K562 (cell line): ENCODE data around the gene YTHDF1. TPM values are rescaled to one million over a fixed set of nuclear protein-coding genes. Genes with fewer than 3 reads are reported as not detected.

Experiments used
- ATAC-seq: fragments of 200-7000 bp; cut with Tn5 transposase; 3 replicates; pipeline ENCODE4 v1.9.1; 2020; ENCODE audit warnings: moderate library complexity
- BruUV-seq: library from RNA; stranded (reverse); fragments of 400-500 nt; replicated peaks from 2 replicates; lab custom pipeline; 2021; lab: Mats Ljungman, UMichigan
- CTCF ChIA-PET: fragments of 300-600 bp; formaldehyde crosslinking; extraction: SDS; loops from one replicate; lab custom pipeline; 2021; ENCODE audit warnings: low intra/inter-chr PET ratio; lab: Yijun Ruan, JAX
- POLR2A ChIA-PET: fragments of 300-600, 350-650 bp; sonication (Branson Sonifier 250); formaldehyde crosslinking; extraction: SDS; loops from one replicate; lab custom pipeline; 2021; ENCODE audit warnings: antibody characterized with exemption, inconsistent platforms; lab: Yijun Ruan, JAX
- DNase-seq, 4 experiments: peaks; one replicate each; pipeline versions ENCODE4 v3.0.0 to v3.0.0-alpha.2; 2011 to 2018; ENCODE audit warnings: low spot score in 3 of 4, mixed read lengths in 3 of 4; ENCODE audit errors: extremely low read depth in 1 of 4
- FAIRE-seq: peaks from 2 replicates; lab custom pipeline; 2011; peaks lifted over from hg19 to GRCh38; lab: Jason Lieb, UNC
- H2AFZ ChIP-seq: 2 replicates; pipeline ENCODE4 v1.6.0; 2011; ENCODE audit warnings: low read depth, low read length, control low read depth, inconsistent platforms
- H3K27ac ChIP-seq: fragments of 200-600 bp; 3 replicates; pipeline ENCODE4 v1.8.0; 2011; ENCODE audit warnings: low read depth, mild to moderate bottlenecking, control low read depth, inconsistent platforms, low read length, moderate library complexity, mixed read lengths; ENCODE audit errors: extremely low read depth
- H3K27me3 ChIP-seq, 2 experiments: fragments of 300-600 bp in 1 of 2; 2 replicates in 1 of 2; 3 replicates in 1 of 2; pipeline versions ENCODE4 v1.6.0 to v1.8.0; 2011; ENCODE audit warnings: inconsistent platforms in 2 of 2, low read length in 2 of 2, mild to moderate bottlenecking in 1 of 2, mixed read lengths in 1 of 2, moderate library complexity in 1 of 2; ENCODE audit not compliant: control insufficient read depth in 2 of 2, insufficient read depth in 2 of 2
- H3K36me3 ChIP-seq: fragments of 300-600 bp; 3 replicates; pipeline ENCODE4 v1.8.0; 2011; ENCODE audit warnings: mild to moderate bottlenecking, low read length, inconsistent platforms; ENCODE audit not compliant: control insufficient read depth, insufficient read depth
- H3K4me1 ChIP-seq, 2 experiments: fragments of 200-600 bp in 1 of 2; replicated peaks in 1 of 2; 2 replicates in 1 of 2; 3 replicates in 1 of 2; pipeline versions ENCODE4 v1.5.1 to v1.8.0; 2011; ENCODE audit warnings: inconsistent platforms in 2 of 2, low read length in 2 of 2, mild to moderate bottlenecking in 1 of 2, mixed read lengths in 1 of 2, moderate library complexity in 1 of 2; ENCODE audit not compliant: control insufficient read depth in 2 of 2, insufficient read depth in 2 of 2
- H3K4me2 ChIP-seq: 2 replicates; pipeline ENCODE4 v1.6.1; 2011; ENCODE audit warnings: low read length, control low read depth, inconsistent platforms, mixed read lengths; ENCODE audit not compliant: insufficient read depth
- H3K4me3 ChIP-seq: fragments of 200-600 bp; sonication (generic), shearing (Covaris generic); 2 replicates; pipeline ENCODE4 v1.5.1; 2016; ENCODE audit warnings: control low read depth, inconsistent platforms
- H3K79me2 ChIP-seq: fragments of 200-600 bp; 3 replicates; pipeline ENCODE4 v1.8.0; 2011; ENCODE audit warnings: low read length, inconsistent platforms; ENCODE audit not compliant: control insufficient read depth, insufficient read depth
- H3K9ac ChIP-seq, 2 experiments: 2 replicates each; pipeline versions ENCODE4 v1.6.0 to v1.6.1; 2011; ENCODE audit warnings: low read depth in 2 of 2, low read length in 2 of 2, control low read depth in 1 of 2, inconsistent platforms in 1 of 2, mild to moderate bottlenecking in 1 of 2, mixed read lengths in 1 of 2; ENCODE audit not compliant: insufficient read depth in 1 of 2
- H3K9me1 ChIP-seq: one replicate; pipeline ENCODE4 v1.6.0; 2011; ENCODE audit warnings: inconsistent platforms, mild to moderate bottlenecking, low read length, moderate library complexity; ENCODE audit not compliant: control insufficient read depth, insufficient read depth
- H3K9me3 ChIP-seq: replicated peaks from 2 replicates; pipeline ENCODE4 v1.5.1; 2011; ENCODE audit warnings: low read depth, low read length, inconsistent platforms; ENCODE audit not compliant: control insufficient read depth, insufficient read depth
- H4K20me1 ChIP-seq: replicated peaks from 2 replicates; pipeline ENCODE4 v1.6.1; 2011; ENCODE audit warnings: low read length, inconsistent platforms, mixed read lengths; ENCODE audit not compliant: control insufficient read depth, insufficient read depth
- POLR2AphosphoS5 ChIP-seq: IDR thresholded peaks from 2 replicates; pipeline ENCODE4 v1.6.1; 2011; ENCODE audit warnings: mild to moderate bottlenecking, low read depth, low read length, moderate library complexity; ENCODE audit not compliant: control insufficient read depth, insufficient read depth
- RBM25 ChIP-seq: fragments of 200-400 bp; formaldehyde crosslinking; IDR thresholded peaks from 2 replicates; pipeline ENCODE4 v1.6.1; 2018; ENCODE audit warnings: low read length, low read depth, moderate library complexity; ENCODE audit not compliant: severe bottlenecking
- SAFB2 ChIP-seq: fragments of 200-400 bp; formaldehyde crosslinking; IDR thresholded peaks from 2 replicates; pipeline ENCODE4 v1.6.1; 2018; ENCODE audit warnings: borderline replicate concordance, low read length, low read depth, moderate library complexity; ENCODE audit not compliant: severe bottlenecking
- ZBTB1 ChIP-seq: sonication (generic); formaldehyde crosslinking; IDR thresholded peaks from 2 replicates; pipeline ENCODE4 v1.8.1; 2023; ENCODE audit warnings: missing genetic modification reagents, low read depth, mild to moderate bottlenecking, borderline replicate concordance
- ZBTB26 ChIP-seq: fragments of 450-650 bp; formaldehyde crosslinking; IDR thresholded peaks from 2 replicates; pipeline ENCODE4 v1.4.0; 2022; ENCODE audit warnings: missing genetic modification characterization
- ZNF263 ChIP-seq: sonication (generic); formaldehyde crosslinking; IDR thresholded peaks from 2 replicates; pipeline ENCODE4 v1.8.0; 2022; ENCODE audit warnings: mild to moderate bottlenecking, missing genetic modification reagents, borderline replicate concordance
- ZNF311 ChIP-seq: fragments of 250-450 bp; sonication (Bioruptor Pico); IDR thresholded peaks from 2 replicates; pipeline ENCODE4 v1.4.0; 2020; ENCODE audit warnings: mild to moderate bottlenecking, moderate library complexity
- ZNF639 ChIP-seq, 2 experiments: fragments of 200-800 bp in 1 of 2; sonication (Bioruptor generic) in 1 of 2; sonication (generic) in 1 of 2; formaldehyde crosslinking in 1 of 2; IDR thresholded peaks in 1 of 2; conservative IDR thresholded peaks in 1 of 2; 2 replicates each; pipeline versions ENCODE4 v1.5.0 to v1.6.1; 2016 to 2020; ENCODE audit warnings: missing compliant biosample characterization in 1 of 2, missing genetic modification characterization in 1 of 2, missing genetic modification reagents in 1 of 2
- ZZZ3 ChIP-seq: fragments of 450-650 bp; IDR thresholded peaks from 2 replicates; pipeline ENCODE4 v1.6.1; 2016; ENCODE audit warnings: antibody characterized with exemption, mild to moderate bottlenecking, moderate library complexity
- WGBS: fragments of 100-300 bp; shearing (Covaris generic); methylation state at CpG from one replicate; pipeline ENCODE4 v1.1.6; 2016; ENCODE audit warnings: low coverage, mixed read lengths; ENCODE audit not compliant: insufficient coverage; ENCODE audit errors: missing lambda C conversion rate; 5-methylcytosine and 5-hydroxymethylcytosine counted together
- in situ Hi-C: fragments of 300-500 bp; cut with MboI; formaldehyde crosslinking; loops from 4 replicates; pipeline ENCODE4 v1.15.0; 2018; ENCODE audit warnings: inconsistent platforms, mixed read lengths
- intact Hi-C: fragments of 100-400 bp; cut with micrococcal nuclease; formaldehyde crosslinking; loops from 2 replicates; pipeline ENCODE4 v1.14.2; 2022
- polyA plus RNA-seq, 8 experiments: library from polyadenylated mRNA; depleted of rRNA in 4 of 8; stranded (reverse) in 5 of 8; unstranded in 3 of 8; fragments of >200 nt; fragmentation: Nextera tagmentation in 2 of 8; fragmentation: Illumina TruSeq in 1 of 8; extraction: Ambion mirVana in 2 of 8; extraction: Trizol in 1 of 8; gene quantifications; 2 replicates each; pipeline versions ENCODE4 v1.2.1 to v1.2.3, GENCODE V29; 2011 to 2014; ENCODE audit warnings: inconsistent platforms in 1 of 8, missing spikeins in 1 of 8
- total RNA-seq, 7 experiments: library from RNA; depleted of rRNA in 6 of 7; stranded (reverse); fragments of >200 nt in 6 of 7; fragmentation: Illumina TruSeq in 2 of 7; extraction: Trizol in 2 of 7; gene quantifications; 2 replicates each; pipeline versions ENCODE4 v1.2.1 to v1.2.3, GENCODE V29; 2011 to 2021; ENCODE audit warnings: low replicate concordance in 1 of 7
- TF ChIP-seq, protein P1 (sequence below), 2 experiments: fragments of 150-350 bp in 1 of 2; IDR thresholded peaks; 2 replicates each; pipeline ENCODE4 v1.6.1; 2012 to 2016; ENCODE audit warnings: low read depth in 2 of 2, low read length in 2 of 2, mild to moderate bottlenecking in 1 of 2, moderate library complexity in 1 of 2

Gene YTHDF1
- total and polyA plus RNA-seq, 9 of the 15 experiments (the other 6 are each of a cell fraction or from before 2014, with no cell fraction given), result 10.1 to 42.4 (median 27.8) TPM

- Histone ChIP-seq H2AFZ (no peak overlapping the region), H3K36me3 (peaks cover 3% of the 10 kb centered on the region; the same call in 2 of the 3 replicates), H3K9ac (no peak overlapping the region), H3K27ac (no peak overlapping the region), H3K4me2 (no peak overlapping the region), H3K79me2 (no peaks in the 10 kb centered on the region), H3K9me1 (no peaks in the 10 kb centered on the region), H3K4me1 (peaks cover 0 to 10% of the 10 kb centered on the region in 2 experiments; a peak in 1 of 5 replicates), H3K4me3 (no peak overlapping the region), H4K20me1 (peaks cover 16% of the 10 kb centered on the region; the same call in 1 of the 2 replicates), H3K27me3 (peaks cover 0 to 5% of the 10 kb centered on the region in 2 experiments; a peak in 1 of 5 replicates), H3K9me3 (peaks cover 13% of the 10 kb centered on the region)
- intact Hi-C loops, result no loop called here
- WGBS, result 13% methylated on average over 16 of the region's 17 CpGs
- ATAC-seq (no peak), FAIRE-seq (no peak), DNase-seq (no peak)
- no TSS peak for BruUV-seq
- POLR2A ChIA-PET, result interaction anchor here (1.0 to 1.2 kb wide), 2 partner anchors 9 to 19 kb away, joined by 4 read pairs; no protein-coding TSS in a partner anchor
- in situ Hi-C loops, result no loop called here
- CTCF ChIA-PET, result interaction anchor here (0.6 kb wide), 1 partner anchor 35 kb away, joined by 3 read pairs; no protein-coding TSS in a partner anchor
- TF ChIP-seq ZZZ3, result no peak
- TF ChIP-seq ZNF311 (CRISPR knock-in tag), result no peak
- TF ChIP-seq ZNF263 (CRISPR knock-in tag), result no peak
- no peak for TF ChIP-seq RBM25
- no peak for TF ChIP-seq ZBTB26 (CRISPR knock-in tag)
- TF ChIP-seq SAFB2, result no peak
- TF ChIP-seq ZBTB1, result no peak
- TF ChIP-seq ZNF639 (CRISPR knock-in tag; conservative IDR thresholded peaks at IDR 0.05 in 1 of 2, IDR thresholded peaks at IDR 0.05 in 1 of 2), result no peak
- TF ChIP-seq POLR2AphosphoS5, result no peak
- TF ChIP-seq, protein P1, sequence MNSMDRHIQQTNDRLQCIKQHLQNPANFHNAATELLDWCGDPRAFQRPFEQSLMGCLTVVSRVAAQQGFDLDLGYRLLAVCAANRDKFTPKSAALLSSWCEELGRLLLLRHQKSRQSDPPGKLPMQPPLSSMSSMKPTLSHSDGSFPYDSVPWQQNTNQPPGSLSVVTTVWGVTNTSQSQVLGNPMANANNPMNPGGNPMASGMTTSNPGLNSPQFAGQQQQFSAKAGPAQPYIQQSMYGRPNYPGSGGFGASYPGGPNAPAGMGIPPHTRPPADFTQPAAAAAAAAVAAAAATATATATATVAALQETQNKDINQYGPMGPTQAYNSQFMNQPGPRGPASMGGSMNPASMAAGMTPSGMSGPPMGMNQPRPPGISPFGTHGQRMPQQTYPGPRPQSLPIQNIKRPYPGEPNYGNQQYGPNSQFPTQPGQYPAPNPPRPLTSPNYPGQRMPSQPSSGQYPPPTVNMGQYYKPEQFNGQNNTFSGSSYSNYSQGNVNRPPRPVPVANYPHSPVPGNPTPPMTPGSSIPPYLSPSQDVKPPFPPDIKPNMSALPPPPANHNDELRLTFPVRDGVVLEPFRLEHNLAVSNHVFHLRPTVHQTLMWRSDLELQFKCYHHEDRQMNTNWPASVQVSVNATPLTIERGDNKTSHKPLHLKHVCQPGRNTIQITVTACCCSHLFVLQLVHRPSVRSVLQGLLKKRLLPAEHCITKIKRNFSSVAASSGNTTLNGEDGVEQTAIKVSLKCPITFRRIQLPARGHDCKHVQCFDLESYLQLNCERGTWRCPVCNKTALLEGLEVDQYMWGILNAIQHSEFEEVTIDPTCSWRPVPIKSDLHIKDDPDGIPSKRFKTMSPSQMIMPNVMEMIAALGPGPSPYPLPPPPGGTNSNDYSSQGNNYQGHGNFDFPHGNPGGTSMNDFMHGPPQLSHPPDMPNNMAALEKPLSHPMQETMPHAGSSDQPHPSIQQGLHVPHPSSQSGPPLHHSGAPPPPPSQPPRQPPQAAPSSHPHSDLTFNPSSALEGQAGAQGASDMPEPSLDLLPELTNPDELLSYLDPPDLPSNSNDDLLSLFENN (IDR thresholded peaks at IDR 0.05; ENCODE audit: low read depth in 2 of 2, low read length in 2 of 2), result no peak
Observed at GRCh38 chr20:63189846-63190559, 25.9 kb downstream of the YTHDF1 start.
